Measurements from ENCODE around the gene PITPNC1.

The PITPNC1 gene

DNA sequence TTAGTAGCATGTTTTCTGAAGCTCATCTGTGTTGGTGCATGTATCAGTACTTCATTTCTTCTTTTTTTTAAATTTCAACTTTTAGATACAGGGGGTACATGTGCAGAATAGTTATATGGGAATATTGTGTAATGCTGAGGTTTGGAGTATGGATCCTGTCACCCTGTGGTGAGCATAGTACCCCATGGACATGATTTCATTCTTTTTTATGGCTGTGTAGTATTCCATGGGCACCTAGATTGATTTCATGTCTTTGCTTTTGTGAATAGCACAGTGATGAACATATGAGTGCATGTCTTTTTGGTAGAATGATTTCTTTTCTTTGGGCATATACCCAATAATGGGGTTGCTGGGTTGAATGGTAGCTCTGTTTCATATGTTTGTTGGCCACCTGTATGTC is 285.6 kb downstream of the PITPNC1 start:
- Histone ChIP-seq H2AFZ (ENCODE audit: low read length) (no peak overlapping the region), H3F3A (ENCODE audit: insufficient read depth, low read length) (no peaks in the 10 kb centered on the region), H3K9ac (ENCODE audit: low read length) (no peak overlapping the region), H3K79me2 (ENCODE audit: insufficient read depth, low read length) (no peaks in the 10 kb centered on the region), H4K20me1 (ENCODE audit: insufficient read depth, low read length) (no peaks in the 10 kb centered on the region), H3K36me3 (ENCODE audit: insufficient read depth, low read length) (no peaks in the 10 kb centered on the region), H3K9me3 (ENCODE audit: low read length) (peaks cover 9% of the 10 kb centered on the region), H3K4me1 (ENCODE audit: insufficient read depth, low read length, severe bottlenecking) (no peaks in the 10 kb centered on the region), H3K4me2 (ENCODE audit: low read length) (no peak overlapping the region), H3K27me3 (ENCODE audit: insufficient read depth, low read length) (no peaks in the 10 kb centered on the region), H3K27ac (ENCODE audit: low read depth, low read length, poor library complexity, severe bottlenecking) (no peak overlapping the region), H3K9me2 (ENCODE audit: low read depth, low read length) (no peaks in the 10 kb centered on the region), H3K4me3 (ENCODE audit: low read depth, low read length, poor library complexity, severe bottlenecking) (no peak overlapping the region)
- no peak for TF ChIP-seq EZH2 (IDR thresholded peaks at IDR 0.05; ENCODE audit: borderline replicate concordance, low read length)
- TF ChIP-seq, protein P1, sequence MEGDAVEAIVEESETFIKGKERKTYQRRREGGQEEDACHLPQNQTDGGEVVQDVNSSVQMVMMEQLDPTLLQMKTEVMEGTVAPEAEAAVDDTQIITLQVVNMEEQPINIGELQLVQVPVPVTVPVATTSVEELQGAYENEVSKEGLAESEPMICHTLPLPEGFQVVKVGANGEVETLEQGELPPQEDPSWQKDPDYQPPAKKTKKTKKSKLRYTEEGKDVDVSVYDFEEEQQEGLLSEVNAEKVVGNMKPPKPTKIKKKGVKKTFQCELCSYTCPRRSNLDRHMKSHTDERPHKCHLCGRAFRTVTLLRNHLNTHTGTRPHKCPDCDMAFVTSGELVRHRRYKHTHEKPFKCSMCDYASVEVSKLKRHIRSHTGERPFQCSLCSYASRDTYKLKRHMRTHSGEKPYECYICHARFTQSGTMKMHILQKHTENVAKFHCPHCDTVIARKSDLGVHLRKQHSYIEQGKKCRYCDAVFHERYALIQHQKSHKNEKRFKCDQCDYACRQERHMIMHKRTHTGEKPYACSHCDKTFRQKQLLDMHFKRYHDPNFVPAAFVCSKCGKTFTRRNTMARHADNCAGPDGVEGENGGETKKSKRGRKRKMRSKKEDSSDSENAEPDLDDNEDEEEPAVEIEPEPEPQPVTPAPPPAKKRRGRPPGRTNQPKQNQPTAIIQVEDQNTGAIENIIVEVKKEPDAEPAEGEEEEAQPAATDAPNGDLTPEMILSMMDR (IDR thresholded peaks at IDR 0.05; ENCODE audit: low read length), result no peak

DNA sequence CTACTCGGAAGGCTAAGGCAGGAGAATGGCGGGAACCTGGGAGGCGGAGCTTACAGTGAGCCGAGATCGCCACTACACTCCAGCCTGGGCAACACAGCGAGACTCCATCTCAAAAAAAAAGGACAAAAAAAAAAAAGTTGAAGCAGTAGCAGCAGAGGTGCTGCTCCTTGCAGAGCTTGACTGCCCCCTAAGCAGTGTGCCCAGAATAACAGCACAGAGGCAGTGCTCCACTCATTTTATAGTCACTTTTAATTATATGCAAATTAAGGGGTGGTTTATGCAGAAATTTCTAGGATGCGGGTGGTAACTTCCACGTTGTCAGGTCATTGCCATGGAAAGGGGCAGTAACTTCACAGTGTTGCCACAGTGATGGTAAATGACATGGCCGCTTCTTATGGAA is 286.4 kb downstream of the PITPNC1 start:
- peaks cover 10% of the 10 kb centered on the region for H3K9me3 ChIP-seq (ENCODE audit: low read length)
- no peaks in the 10 kb centered on the region for H3K79me2 ChIP-seq (ENCODE audit: insufficient read depth, low read length)
- H3K9me2 ChIP-seq (ENCODE audit: low read depth, low read length), result no peaks in the 10 kb centered on the region
- H3K4me3 ChIP-seq (ENCODE audit: low read depth, low read length, poor library complexity, severe bottlenecking), result no peak overlapping the region
- H3F3A ChIP-seq (ENCODE audit: insufficient read depth, low read length), result no peaks in the 10 kb centered on the region
- no peak overlapping the region for H3K4me2 ChIP-seq (ENCODE audit: low read length)
- H3K36me3 ChIP-seq (ENCODE audit: insufficient read depth, low read length), result no peaks in the 10 kb centered on the region
- H3K27me3 ChIP-seq (ENCODE audit: insufficient read depth, low read length), result no peaks in the 10 kb centered on the region
- no peaks in the 10 kb centered on the region for H3K4me1 ChIP-seq (ENCODE audit: insufficient read depth, low read length, severe bottlenecking)
- H2AFZ ChIP-seq (ENCODE audit: low read length), result no peak overlapping the region
- no peak for TF ChIP-seq EZH2 (IDR thresholded peaks at IDR 0.05; ENCODE audit: borderline replicate concordance, low read length)
- TF ChIP-seq, protein P1 (IDR thresholded peaks at IDR 0.05; ENCODE audit: low read length), result no peak
- H3K9ac ChIP-seq (ENCODE audit: low read length), result no peak overlapping the region
- H4K20me1 ChIP-seq (ENCODE audit: insufficient read depth, low read length), result no peaks in the 10 kb centered on the region
- H3K27ac ChIP-seq (ENCODE audit: low read depth, low read length, poor library complexity, severe bottlenecking), result no peak overlapping the region

DNA sequence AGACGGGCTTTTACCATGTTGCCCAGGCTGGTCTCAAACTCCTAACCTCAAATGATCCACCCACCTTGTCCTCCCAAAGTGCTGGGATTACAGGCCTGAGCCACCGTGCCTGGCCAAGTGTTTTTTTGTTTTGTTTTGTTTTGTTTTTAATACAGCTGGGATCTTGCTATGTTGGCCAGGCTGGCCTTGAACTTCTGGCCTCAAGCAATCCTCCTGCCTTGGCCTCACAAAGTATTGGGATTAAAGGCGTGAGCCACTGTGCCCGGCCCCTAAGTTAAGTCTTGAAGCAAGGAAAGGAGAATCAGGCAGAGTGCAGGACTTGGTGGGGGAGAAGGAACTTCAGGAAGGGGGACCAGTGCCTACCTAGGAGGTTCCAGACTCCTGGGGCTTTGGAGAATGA is 288.9 kb downstream of the PITPNC1 start:
- Histone ChIP-seq H3K9me3 (ENCODE audit: low read length) (0 out of 2 replicates have a peak, but pooled peaks cover 3% of the 10 kb centered on the region), H3K9ac (ENCODE audit: low read length) (no peak overlapping the region), H3K4me2 (ENCODE audit: low read length) (no peak overlapping the region), H2AFZ (ENCODE audit: low read length) (no peak overlapping the region), H3K79me2 (ENCODE audit: insufficient read depth, low read length) (no peaks in the 10 kb centered on the region), H3F3A (ENCODE audit: insufficient read depth, low read length) (no peaks in the 10 kb centered on the region), H3K9me2 (ENCODE audit: low read depth, low read length) (no peaks in the 10 kb centered on the region), H3K4me1 (ENCODE audit: insufficient read depth, low read length, severe bottlenecking) (no peaks in the 10 kb centered on the region), H3K4me3 (ENCODE audit: low read depth, low read length, poor library complexity, severe bottlenecking) (no peak overlapping the region), H3K27ac (ENCODE audit: low read depth, low read length, poor library complexity, severe bottlenecking) (no peak overlapping the region), H4K20me1 (ENCODE audit: insufficient read depth, low read length) (no peaks in the 10 kb centered on the region), H3K27me3 (ENCODE audit: insufficient read depth, low read length) (no peaks in the 10 kb centered on the region), H3K36me3 (ENCODE audit: insufficient read depth, low read length) (no peaks in the 10 kb centered on the region)
- TF ChIP-seq EZH2 (IDR thresholded peaks at IDR 0.05; ENCODE audit: borderline replicate concordance, low read length), result no peak
- TF ChIP-seq, protein P1 (IDR thresholded peaks at IDR 0.05; ENCODE audit: low read length), result no peak

Measured in OCI-LY1 (cell line).